ENCODE measurements around the gene RTP2. TPM values are rescaled to one million over a fixed set of nuclear protein-coding genes. Genes with fewer than 3 reads are reported as not detected.

Gene RTP2
- total and polyA plus RNA-seq, 9 of the 15 experiments (the other 6 are each of a cell fraction or from before 2014, with no cell fraction given): not detected

- no peak for TF ChIP-seq HES1 (IDR thresholded peaks at IDR 0.05; ENCODE audit: low read depth)
- TF ChIP-seq JUND (IDR thresholded peaks at IDR 0.05; ENCODE audit: borderline replicate concordance, low read depth, low read length): peak; percentile 92
- TF ChIP-seq JUND (tag; IDR thresholded peaks at IDR 0.05; ENCODE audit: borderline replicate concordance, low read depth, low read length): peak; percentile 83; the same call in 2 of the 3 replicates
- no peak for TF ChIP-seq HDGF (IDR thresholded peaks at IDR 0.05)
- TF ChIP-seq RCOR1 (IDR thresholded peaks at IDR 0.05; ENCODE audit: borderline replicate concordance in 1 of 2, low read depth in 2 of 2, low read length in 2 of 2): peak in 1 of 2 experiments; percentile 77; a peak in 2 of 4 replicates
- TF ChIP-seq HMG20A (CRISPR knock-in tag; conservative IDR thresholded peaks at IDR 0.05): no peak
- TF ChIP-seq CBFA2T3 (IDR thresholded peaks at IDR 0.05): peak; percentile 30; the same call in 1 of the 2 replicates
- TF ChIP-seq ARID1B (IDR thresholded peaks at IDR 0.05): peak; percentile 58
- peak; percentile 84; the same call in 1 of the 2 replicates for TF ChIP-seq JUN (IDR thresholded peaks at IDR 0.05; ENCODE audit: borderline replicate concordance, low read depth, low read length)
- TF ChIP-seq JUN (CRISPR knock-in tag; IDR thresholded peaks at IDR 0.05; ENCODE audit: borderline replicate concordance): no peak
- no peak for TF ChIP-seq PHB2 (IDR thresholded peaks at IDR 0.05; ENCODE audit: low read depth)
- TF ChIP-seq ETS2 (tag; IDR thresholded peaks at IDR 0.05; ENCODE audit: borderline replicate concordance, poor library complexity, severe bottlenecking): no peak
- TF ChIP-seq TEAD4 (IDR thresholded peaks at IDR 0.05; ENCODE audit: low read length): 0 out of 2 replicates have a peak, but pooled peaks have one; percentile 19
- TF ChIP-seq TEAD4 (CRISPR knock-in tag; IDR thresholded peaks at IDR 0.05; ENCODE audit: borderline replicate concordance): no peak
- TF ChIP-seq KDM1A (IDR thresholded peaks at IDR 0.05): peak; percentile 66 to 69; a peak in 3 of 4 replicates
These were observed 34.1 kb upstream of the RTP2 start (continued) for GRCh38 chr3:187736418-187736871.

Data from K562 (cell line).